Left kidney (tissue), 2 donors: ENCODE results near the gene EIF2B1. TPM values are rescaled to one million over a fixed set of nuclear protein-coding genes. Genes with fewer than 3 reads are reported as not detected.
"Not testable (repeated sequence)": the region's sequence is repeated elsewhere in the genome, so short reads cannot be mapped to it uniquely, and the experiment has no call there.

Experiments used
- DNase-seq: peaks from one replicate; pipeline ENCODE4 v3.0.0-alpha.2; 2013
- polyA plus RNA-seq: library from polyadenylated mRNA; unstranded; fragments of 120-200 nt; gene quantifications from one replicate; pipeline ENCODE4 v1.2.1, GENCODE V29; 2013; ENCODE audit not compliant: insufficient read length

EIF2B1 gene
- polyA plus RNA-seq, 1 donor, result 71.5 TPM

DNA sequence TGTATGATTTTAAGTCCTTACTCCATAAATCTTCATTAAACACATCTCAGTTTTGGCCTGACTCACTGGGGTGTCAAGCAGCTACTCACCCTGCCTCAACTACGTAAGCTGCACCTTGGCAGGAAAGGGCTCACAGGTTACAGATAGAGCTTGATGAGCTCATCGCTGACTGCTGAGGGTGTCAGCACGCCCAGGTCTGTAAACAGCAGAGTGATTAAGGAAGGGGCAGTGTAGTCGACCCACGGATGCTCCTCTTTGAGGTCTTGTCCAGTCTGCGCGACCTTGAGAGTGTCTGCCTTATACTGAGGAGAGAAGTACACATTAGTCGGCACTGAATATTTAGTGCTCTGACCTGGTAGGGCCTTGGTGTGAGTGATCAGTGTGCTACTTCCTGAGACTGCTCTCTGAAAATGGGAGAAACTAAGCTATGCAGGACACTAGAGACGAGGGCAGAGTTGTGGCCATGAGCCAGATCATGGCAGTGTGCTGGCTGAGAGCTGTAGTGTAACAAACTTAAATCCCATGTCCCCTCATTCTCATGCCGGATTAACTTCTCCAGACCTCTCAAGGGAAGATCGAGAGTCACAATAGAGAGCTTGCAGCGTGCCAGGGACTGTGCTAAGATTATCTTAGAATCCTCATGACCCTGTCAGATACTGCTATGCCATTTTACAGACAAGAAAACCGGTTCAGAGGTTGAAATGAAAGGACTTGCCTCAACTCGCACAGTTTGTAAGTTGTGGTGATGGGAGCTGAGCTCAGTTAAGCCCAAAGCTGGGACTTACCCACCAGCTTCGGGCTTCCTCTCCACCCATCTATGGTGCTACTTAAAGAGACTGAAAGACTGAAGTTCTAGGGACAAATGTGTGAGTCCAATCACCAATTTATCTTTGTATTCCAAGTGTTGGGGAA lies 11.6 kb downstream of the EIF2B1 start:
- no peak for DNase-seq

DNA sequence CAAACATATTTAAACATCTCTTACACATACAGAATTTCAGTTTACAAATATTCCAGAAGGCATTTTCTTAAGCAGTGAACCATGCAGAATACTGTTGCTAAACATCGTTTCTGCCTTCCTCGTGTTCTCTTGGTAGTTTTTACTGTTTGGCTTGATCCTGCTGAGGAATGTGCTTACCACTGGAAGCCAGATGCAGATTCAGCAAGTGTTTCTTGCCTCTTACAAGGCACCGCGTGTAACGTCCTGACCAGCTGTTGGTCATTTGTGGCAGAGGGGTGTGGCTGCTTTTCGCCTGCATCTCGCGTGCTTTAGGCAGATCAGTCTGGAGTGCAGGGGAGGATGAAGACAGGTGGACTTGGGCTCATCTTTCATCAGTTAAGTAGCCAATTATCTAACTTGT lies 12.4 kb downstream of the EIF2B1 start:
- DNase-seq, result no peak

DNA sequence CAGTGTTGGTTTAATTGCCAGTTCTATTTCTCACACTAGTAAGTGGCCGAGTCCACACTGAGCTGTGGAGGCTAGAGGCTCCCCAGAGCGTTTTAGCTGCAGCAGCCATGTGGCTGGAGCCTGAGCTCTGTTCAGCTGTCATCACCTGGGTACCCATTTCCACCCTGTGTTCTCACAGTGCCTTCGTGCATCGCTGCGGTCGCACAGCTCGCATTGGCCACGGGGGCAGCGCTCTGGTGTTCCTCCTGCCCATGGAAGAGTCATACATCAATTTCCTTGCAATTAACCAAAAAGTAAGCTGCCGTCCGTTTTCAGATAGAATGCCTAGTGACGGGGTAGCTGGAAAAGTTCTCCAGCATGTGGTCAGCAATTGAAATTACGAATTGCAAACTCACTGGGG lies 15.9 kb downstream of the EIF2B1 start:
- no peak for DNase-seq

GRCh38 chr12:123617144-123617543 lies 16.3 kb downstream of the EIF2B1 start:
- DNase-seq, result no peak

DNA sequence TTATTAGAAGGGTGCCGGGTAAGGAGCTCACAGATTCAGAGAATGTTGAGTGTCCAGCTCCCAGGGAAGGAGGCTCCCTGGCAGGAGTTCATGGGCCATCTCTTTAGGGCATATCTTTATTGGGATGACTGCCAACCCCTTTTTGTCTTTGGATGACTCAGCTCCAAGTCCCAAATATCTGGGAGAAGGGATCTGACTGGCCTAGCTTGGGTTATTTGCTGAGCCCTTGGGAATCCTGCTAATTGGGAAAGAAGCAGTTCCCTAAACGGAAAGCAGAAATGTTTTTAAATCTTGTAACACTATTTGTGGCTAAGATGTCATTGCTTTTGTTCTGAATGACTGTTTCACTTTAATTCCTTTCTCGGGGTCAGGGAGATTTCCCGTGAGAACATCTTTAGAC lies 19.0 kb downstream of the EIF2B1 start:
- no peak for DNase-seq

- DNase-seq, result no peak
Observed at GRCh38 chr12:123614110-123614509, 19.4 kb downstream of the EIF2B1 start.

DNA sequence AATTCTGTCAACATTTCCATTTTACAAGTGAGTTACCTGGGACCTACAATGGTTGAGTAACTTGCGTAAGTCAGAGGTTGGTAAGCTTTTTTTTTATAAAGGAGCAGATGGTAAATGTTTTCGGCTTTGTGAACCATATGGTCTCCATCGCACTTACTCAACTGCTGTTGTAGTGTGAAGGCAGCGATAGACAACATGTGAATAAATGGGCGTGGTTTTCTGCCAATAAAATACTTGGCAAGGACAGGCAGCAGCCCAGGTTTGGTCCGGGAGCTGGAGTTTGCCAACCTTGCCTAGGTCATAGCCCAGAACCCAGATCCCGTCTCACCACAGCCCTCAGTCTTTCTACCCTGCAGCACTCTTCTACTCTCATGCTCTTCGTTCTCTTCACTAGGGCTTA lies 25.3 kb downstream of the EIF2B1 start:
- DNase-seq, result no peak

DNA sequence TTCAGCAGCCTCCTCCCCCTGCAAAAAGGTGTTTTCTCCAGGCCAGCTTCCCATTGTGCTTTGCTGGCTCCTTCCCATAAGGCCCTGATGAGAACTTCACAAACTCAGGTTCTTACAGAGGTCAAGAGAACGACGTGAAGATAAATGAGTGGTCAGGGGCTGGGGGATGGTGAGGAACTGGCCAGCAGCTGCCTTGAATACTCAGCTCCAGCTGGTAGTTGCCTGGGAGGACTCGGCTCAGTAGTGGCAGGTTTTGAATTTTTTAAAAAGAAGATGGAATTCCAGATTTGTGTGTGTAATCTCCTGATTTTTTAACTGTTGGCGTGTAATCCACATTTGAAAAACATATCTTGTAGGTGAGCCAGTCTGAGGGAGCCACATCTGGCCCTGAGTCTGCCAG lies 25.7 kb downstream of the EIF2B1 start:
- DNase-seq, result no peak

DNA sequence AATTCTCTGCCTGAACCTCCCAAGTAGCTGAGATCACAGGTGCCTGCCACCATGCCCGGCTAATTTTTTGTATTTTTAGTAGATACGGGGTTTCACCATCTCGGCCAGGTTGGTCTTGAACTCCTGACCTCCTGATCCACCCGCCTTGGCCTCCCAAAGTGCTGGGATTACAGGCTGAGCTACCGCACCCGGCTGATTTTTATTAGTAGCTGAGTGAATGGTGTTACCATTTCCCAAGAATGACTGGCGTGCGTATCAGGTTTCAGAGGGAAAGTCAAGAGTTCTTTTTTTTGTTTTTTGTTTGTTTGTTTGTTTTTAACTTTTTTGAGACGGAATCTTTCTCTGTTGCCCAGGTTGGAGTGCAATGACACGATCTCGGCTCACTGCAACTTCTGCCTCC lies 30.0 kb downstream of the EIF2B1 start:
- not testable (repeated sequence) for DNase-seq

DNA sequence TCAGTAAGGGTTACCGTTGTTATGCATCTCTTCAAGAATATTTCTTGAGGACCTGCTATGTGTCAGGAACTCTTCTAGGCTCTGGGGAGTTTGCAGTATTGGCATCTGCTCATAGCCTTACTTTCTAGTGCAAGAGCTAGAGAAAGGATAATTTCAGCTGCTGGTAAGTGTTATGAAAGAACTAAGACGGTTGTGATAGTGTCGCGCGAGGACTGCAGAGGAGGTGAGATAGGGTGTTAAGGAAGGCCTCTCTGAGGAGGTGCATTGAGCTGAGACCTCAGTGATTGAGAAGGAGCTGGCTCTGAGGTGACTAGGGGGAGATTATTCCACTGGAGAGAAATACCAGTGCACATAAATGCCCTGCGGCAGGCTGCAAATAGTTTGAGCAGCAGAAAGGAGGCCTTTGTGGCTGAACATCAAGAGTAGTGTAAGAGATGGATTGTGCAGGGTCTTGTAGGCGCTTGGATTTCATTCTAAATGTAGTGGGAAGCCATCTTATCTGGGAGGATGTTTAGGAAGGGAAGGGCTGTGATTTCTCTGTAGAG lies 30.8 kb downstream of the EIF2B1 start:
- DNase-seq, result no peak

DNA sequence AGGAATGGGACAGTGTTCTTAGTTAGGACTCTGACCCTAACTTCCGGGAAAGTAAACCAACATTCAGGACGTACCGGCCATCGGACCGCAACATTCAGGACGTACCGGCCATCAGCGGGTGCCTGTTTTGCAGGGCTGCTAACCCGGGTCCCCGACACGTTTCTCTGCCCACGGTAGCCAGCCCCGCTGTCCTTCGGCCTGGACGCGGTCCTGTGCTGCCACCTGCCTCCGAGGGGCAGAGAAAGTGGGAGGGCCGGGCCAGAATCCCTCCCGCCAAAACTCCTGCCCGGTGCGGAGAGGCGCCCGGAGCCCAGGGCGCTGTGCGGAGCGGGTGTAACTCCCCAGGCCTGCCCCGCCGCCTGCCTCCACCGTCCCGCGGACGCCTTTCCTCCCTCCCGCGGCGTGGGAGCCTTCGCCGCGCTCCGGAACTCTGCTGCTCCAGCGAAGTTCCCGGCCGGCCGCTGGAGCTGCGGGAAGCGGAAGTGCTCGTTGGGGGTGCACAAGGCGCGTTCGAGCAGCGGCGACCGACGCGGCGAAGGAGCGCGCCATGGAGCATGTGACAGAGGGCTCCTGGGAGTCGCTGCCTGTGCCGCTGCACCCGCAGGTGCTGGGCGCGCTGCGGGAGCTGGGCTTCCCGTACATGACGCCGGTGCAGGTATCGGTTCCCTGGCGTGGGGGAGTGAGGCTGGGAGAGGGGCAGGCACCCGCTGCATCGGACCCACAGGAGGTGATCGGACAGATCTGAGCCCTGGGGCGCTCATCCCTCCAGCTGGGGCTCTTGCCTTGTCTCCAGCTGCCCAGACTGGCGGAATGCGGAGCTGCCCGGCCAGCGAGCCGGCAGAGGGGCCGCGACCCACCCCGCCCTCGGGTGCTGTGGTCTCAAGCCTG lies 31.6 kb downstream of the EIF2B1 start, which contains the start of gene DDX55:
Gene DDX55 (plus strand): TSS at position 498 of the 888 bp plus-strand sequence. CDS start 50 bp downstream, at position 548.
- DNase-seq, result peak; percentile 80

- DNase-seq, result no peak
Observed at GRCh38 chr12:123599721-123600120, 33.8 kb downstream of the EIF2B1 start.

GRCh38 chr12:123599310-123599709 lies 34.2 kb downstream of the EIF2B1 start:
- DNase-seq, result no peak

- no peak for DNase-seq
Observed at GRCh38 chr12:123598522-123598921, 35.0 kb downstream of the EIF2B1 start.

- no peak for DNase-seq
Observed at GRCh38 chr12:123597100-123597499, 36.4 kb downstream of the EIF2B1 start.

DNA sequence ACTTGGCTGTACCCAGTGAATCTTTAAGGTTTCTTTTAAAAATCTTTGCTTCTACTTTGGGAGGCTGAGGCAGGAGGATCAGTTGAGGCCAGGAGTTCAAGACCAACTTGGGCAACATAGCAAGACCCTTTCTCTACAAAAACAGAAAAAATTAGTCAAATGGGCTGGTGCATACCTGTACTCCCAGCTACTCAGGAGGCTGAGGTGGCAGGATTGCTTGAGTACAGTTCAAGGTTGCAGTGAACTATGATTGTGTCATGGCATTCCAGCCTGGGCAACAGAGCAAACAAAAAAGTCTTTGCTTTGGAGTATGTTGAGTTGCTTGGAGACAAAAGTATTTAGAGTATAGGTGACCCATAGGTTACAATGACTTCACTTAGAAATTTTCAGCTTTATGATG lies 37.8 kb downstream of the EIF2B1 start:
- DNase-seq, result no peak

GRCh38 chr12:123591702-123592481 lies 41.6 kb downstream of the EIF2B1 start:
- DNase-seq, result no peak

- no peak for DNase-seq
Observed at GRCh38 chr12:123580772-123581171, 52.7 kb downstream of the EIF2B1 start.

- DNase-seq, result not testable (repeated sequence)
Observed at GRCh38 chr12:123578829-123579228, 54.7 kb downstream of the EIF2B1 start.

DNA sequence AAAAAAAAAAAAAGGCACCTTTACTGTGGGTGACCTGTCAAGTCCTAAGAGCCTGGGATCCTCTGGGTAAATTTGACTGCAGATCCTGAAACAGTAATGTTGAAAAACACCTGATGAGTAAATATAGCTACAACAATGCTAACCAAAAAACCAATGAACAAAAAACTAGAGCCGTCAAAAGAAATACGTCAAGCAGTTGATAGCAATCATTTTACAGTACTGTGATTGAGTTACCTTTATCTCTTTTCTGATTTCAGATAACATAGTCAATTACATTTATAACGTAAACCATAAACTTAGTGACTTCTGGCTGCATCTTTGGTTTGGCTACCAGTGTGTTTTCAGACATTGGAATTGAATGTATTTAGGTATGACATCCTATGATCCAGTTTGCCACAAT lies 55.2 kb downstream of the EIF2B1 start:
- no peak for DNase-seq

DNA sequence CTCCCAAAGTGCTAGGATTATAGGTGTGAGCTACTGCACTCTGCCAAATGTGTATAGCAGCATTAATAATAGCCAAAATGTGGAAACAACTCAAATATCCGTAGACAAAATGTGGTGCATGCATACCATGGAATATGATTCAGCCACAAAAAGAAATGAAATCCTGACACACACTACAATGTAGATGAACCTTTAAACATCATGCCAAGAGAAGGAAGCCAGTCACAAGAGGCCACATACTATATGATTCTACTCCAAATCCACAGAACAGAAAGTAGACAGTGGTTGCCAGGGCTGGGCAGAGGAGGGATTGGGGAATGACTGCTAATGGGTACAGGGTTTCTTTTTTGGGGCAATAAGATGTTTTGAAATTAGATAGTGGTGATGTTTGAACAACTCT lies 56.9 kb downstream of the EIF2B1 start:
- DNase-seq, result no peak

DNA sequence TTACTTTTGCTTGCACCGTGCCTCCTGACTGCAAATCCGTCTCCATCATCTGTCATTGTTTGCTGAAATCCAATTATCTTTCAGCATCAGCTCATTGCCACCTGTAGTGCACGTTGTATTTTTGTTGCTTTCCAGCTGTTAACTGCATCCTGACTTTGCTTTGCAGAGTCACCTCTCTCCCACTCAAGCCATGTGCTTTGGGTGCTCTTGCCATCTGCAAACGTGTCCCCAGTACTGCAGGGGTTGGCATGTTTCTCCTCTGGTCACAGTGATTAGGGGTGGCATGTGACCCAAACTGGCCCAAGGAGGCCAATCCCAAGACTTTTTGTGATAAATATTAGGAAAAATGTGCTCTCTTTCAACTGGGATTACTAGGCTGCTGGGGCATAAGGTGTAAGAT lies 59.6 kb downstream of the EIF2B1 start:
- DNase-seq, result no peak
